CD4-positive, alpha-beta T cell treated with Interleukin-10 for 1 hour (primary cell): ENCODE data around the gene LILRA6.
"Not testable (repeated sequence)": the region's sequence is repeated elsewhere in the genome, so short reads cannot be mapped to it uniquely, and the experiment has no call there.

Source experiments
- DNase-seq: peaks from one replicate; pipeline ENCODE4 v3.0.0-alpha.2; 2020

The LILRA6 gene

DNA sequence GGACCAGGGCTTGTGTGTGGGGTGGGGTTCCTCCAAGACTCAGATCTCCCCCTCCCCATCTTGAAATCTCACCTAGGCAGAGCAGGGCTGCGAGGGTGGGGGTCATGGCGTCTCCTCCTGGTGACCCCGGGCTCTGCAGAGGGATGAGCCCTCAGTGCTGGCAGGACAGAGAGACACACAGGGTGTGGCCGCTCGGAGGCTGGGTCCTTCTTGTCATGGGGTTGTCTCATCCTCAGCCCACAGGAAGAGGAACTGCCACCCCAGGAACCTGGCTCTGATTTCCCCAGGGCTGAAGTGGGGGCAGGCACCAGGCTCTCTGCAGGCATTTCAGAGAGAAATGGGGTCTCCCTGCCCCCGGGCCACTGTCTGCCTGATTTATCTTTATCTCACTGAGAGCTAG is at the start of gene LILRA6:
Gene LILRA6, minus strand, starts transcription at position 145 of the 400 bp plus-strand sequence.
- DNase-seq = not testable (repeated sequence)

DNA sequence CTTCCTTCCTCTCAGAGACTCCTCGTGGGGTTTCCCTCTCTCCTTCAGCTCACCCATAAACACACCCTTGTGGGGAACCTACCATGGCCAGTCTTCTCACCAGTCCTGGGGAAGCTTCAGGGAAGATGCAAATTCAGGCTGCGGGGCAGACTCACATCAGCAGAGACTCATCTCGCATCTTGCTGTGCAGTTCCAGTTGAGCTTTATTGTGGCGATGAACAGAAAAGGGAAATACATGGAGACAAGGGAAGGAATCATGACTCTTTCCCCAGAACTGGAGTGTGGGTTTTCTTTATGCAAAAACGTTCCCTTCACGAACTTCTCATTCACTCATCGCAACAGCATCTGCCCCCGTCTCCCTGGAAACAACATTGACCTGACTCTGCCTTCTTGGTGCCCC is 46.6 kb upstream of the LILRA6 start:
- DNase-seq = not testable (repeated sequence)

DNA sequence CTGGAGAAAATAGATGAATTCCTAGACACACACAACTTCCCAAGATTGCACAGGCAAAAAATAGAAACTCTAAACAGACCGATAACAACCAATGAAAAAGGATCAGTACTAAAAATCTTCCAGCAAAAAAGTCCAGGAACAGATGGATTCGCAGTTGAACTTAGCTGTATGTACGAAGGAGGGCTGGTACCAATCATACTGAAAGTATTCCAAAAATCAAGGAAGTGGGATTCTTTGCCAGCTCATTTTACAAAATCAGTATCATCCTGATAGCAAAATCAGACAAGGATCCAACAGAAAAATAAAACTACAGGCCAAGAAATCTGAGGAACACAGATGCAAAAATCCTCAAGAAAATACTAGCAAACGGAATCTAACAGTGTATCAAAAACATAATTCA is 44.9 kb upstream of the LILRA6 start:
- DNase-seq = no peak

GRCh38 chr19:54286283-54286682 is 43.7 kb upstream of the LILRA6 start:
- not testable (repeated sequence) for DNase-seq

- DNase-seq = not testable (repeated sequence)
These were observed 43.0 kb upstream of the LILRA6 start for GRCh38 chr19:54285427-54286056.

DNA sequence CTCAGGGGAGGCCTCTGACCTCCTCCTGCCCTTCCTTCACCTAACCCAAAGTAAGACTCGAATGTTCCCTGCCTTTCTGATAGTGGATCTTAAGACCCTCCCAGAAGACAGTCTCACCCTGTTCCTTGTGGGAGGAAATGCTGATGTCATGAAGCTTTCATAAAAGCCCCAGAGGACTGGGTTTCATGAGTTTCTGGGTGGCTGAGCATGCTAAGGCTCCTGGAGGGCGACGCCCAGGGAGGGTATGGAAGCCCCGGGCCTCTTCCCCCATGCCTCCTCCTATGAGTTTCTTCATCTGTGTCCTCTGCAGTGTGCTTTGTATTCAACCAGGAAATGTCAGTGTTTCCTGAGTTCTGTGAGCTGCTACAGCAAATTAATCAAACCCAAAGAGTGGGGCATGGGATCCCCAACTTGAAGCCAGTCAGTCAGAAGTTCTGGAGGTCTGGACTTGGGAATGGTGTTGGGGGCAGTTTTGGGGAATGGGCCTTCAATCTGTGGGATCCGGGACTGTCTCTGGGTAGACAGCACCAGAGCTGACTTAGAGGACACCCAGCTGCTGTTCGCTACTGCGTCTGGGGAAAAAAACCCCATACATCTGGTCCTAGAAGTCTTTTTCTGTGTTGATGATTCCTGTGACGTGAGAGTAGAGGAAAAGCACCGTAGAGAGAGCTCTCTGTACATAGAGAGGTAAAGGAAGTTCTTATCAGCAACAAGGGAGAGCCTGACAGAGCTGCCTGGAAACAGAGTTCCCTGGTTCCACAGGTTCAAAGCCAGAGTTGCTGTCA is 40.3 kb upstream of the LILRA6 start:
- no peak for DNase-seq

GRCh38 chr19:54281729-54282075 is 39.1 kb upstream of the LILRA6 start:
- DNase-seq = not testable (repeated sequence)

DNA sequence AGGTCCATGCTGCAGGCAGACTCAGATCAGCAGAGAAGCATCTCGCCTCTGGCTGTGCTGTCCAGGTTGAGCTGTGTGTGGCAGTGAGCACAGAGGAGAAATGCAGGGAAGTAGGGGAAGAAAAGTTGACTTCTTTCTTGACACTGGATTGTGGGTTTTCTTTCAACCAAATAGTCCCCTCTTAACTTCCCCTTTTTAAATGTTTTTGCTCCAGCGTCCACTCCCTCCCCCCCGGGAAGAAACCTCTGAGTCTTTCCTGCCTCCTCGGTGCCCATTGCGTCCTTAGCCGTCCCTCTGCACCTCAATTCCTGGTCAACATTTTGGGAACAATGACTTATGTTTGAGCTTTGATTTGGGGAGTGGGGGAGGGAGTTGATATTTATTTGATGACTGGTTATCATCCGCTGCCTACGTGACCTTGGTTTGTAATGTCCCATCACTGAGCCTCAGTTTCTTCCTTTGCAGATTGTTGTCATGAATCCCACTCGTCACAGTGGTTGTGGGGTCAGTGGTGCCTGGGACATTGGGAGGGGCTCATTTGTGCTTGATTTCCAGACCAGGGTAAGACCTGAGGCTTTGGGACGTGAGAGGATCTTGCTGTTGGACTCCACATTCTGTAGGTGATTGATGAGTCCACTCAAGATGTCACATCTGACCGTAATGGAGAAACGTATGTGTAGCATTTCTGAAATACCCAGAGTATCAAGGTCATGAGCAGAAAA is 38.6 kb upstream of the LILRA6 start, which contains the start of gene LILRB2:
Gene LILRB2, minus strand, starts transcription at position 104 of the 722 bp plus-strand sequence. CDS start 614 bp downstream, outside the sequence.
- DNase-seq = no peak

- DNase-seq = not testable (repeated sequence)
These were observed 37.9 kb upstream of the LILRA6 start for GRCh38 chr19:54280441-54280840.

DNA sequence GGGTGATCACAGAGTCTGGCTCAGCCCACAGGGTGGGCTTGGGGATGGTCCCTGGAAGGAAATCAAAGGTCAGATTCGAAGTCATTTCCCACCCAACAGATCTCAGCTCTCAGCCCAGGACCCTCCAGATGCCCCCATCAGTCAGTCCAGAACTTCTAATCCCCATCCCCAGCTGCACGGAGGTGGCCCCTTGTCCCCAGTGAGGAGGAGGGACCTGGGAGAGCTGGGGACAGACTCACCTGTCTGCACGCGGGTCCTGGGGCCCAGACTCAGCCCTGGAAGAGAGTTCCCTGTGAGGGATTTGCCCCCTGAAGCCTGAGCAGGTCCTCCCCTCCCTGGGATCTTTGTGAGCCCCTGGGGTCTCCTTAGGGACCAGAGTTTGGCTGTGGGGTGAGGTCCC is 37.4 kb upstream of the LILRA6 start:
- DNase-seq = not testable (repeated sequence)

GRCh38 chr19:54279406-54279962 is 36.9 kb upstream of the LILRA6 start:
- no peak for DNase-seq

DNA sequence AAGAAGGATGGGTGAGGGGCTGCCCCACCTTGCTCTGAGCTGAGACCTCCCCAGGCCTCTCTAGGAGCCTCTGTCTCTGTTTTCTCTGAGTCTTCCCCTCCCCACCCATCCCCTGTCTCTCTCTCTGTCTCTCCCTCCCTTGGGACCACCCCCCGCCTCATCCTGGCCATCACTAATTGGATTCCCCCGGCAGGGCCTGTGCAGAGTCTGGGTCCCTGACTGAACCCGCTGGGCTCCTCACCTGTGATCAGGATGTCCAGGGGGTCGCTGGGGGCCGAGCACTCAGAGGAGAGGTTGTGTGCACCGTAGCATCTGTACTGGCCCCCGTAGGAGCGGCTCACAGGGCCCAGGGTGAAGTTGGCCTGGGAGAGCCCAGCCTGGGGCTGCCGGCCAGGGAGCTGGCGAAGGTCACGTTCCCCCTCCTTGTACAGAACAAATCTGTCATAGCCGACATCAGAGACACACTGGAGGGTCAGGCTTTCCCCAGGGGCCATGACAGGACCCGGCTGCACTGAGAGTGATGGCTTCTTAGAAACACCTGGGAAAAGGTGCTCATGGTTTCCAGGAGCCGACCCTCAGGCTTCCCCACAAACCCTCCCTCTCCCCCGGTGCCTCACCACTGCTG is 36.1 kb upstream of the LILRA6 start:
- DNase-seq = not testable (repeated sequence)

- DNase-seq = not testable (repeated sequence)
These were observed 35.5 kb upstream of the LILRA6 start for GRCh38 chr19:54278056-54278455.

DNA sequence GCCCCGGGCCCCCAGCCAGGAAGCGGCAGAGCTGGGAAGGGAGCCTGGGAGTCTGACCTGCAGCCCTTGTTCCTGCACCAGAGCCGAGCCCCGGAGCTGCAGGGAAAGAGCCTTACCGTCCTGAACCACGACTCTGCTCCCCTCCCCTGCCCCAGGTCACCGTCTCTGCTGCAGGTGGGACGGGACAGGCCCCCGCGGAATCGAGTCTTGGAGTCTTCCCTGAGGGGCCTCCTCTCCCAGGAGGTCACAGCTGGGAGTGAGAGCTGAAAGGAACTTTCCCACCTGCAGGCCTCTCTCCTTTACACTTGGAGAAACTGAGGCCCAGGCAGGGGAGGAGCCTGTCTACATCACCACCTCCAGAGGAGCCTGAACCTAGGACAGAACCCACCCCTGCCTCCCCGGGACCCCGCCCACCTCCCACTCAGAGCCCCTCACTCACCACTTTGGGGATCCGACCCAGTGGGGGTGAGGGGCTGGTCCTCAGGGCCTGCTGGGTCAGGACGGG is 34.6 kb upstream of the LILRA6 start:
- DNase-seq = not testable (repeated sequence)

- no peak for DNase-seq
These were observed 33.4 kb upstream of the LILRA6 start for GRCh38 chr19:54275951-54276350.

- DNase-seq = not testable (repeated sequence)
These were observed 31.9 kb upstream of the LILRA6 start for GRCh38 chr19:54274516-54274915.

DNA sequence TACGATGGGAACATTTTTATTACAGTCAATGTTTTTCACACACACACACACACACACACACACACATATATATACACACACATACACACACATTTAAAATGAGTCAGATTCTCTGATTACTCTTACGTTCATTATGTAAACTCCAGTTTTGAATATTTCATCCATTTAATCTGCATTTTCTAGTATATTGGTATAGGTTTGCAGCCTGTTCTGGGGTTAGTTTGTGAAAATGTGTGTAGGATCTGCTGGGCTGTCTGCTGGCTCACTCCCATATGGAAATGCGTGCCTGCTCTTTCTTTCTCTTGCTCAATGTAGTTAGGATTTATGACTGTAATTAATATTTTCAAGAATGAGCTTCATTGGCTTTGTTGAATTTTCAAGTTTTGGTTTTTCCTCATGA is 31.2 kb upstream of the LILRA6 start:
- no peak for DNase-seq

DNA sequence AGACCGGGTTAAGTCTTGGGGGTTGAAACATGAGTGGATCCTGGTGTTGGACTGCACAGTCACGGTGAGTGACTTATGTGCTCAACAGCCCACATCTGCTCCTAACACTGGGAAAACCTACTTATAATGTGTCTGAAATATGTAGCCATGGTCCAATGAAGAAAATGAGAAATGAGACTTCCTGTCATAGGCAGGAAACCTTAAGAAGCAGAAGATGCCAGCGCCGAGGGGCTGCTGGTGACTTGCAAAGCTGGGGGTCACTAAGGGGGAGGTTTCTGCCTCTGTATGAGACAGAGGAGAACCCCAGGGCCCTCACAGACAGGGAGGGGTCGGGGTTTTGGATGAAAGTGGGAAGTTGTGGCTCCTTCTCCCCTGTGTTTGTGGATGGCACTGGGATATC is 29.6 kb upstream of the LILRA6 start:
- not testable (repeated sequence) for DNase-seq

- DNase-seq = not testable (repeated sequence)
These were observed 29.0 kb upstream of the LILRA6 start for GRCh38 chr19:54271587-54271986.

DNA sequence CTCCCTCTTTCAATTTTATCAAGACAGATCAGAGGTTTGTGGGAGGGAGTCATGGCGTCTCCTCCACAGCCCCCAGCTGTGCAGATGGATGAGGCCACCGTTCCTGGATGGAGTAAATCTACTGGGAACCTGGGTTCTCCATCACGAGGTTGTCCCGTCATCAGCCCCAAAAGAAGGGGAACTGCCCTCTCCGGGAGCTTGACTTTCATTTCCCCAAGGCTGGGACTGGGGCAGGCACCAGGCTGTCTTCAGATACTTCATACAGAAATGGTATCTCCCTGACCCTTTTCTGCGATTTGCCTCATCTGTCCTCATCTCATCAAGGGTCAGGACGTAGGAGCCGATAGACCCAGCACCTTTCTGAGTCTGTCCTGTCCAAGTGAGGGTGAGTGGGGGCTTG is 28.5 kb upstream of the LILRA6 start:
- peak; percentile 16 for DNase-seq

DNA sequence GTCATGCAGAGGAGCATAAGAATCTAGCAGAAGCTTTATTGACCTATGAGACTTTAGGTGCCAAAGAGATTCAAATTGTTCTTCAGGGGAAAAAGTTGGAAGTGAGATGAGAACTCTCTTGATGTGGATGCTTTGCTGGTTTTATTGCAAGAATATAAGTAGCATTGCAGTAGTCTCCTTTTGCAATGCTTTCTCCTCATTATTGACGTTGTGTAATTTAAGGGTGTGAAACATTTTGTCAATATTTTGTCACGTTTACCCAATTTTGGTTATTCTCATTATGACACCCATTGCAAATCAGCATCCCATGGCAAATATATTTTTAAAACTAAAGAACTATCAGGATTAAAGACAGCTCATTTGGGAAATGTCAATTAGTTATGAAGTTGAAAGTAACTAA is 26.3 kb upstream of the LILRA6 start:
- no peak for DNase-seq

- DNase-seq = peak; percentile 59
These were observed 23.5 kb upstream of the LILRA6 start for GRCh38 chr19:54266133-54266532.

GRCh38 chr19:54262470-54262869 is 19.9 kb upstream of the LILRA6 start:
- no peak for DNase-seq
